Activated CD4-positive, alpha-beta memory T cell treated with anti-CD3 and anti-CD28 coated beads, Interleukin-2, amount 10 ng/mL, durations not matched to agents 7 days and 5 days (primary cell): ENCODE data around the gene CHCHD2. TPM values are rescaled to one million over a fixed set of nuclear protein-coding genes. Genes with fewer than 3 reads are reported as not detected.

Experiments
- total RNA-seq, 2 experiments: library from RNA; stranded (reverse); gene quantifications; one replicate each; pipeline ENCODE4 v1.2.3, GENCODE V29; 2021

The CHCHD2 gene
- total RNA-seq, 2 experiments from 2014 or later, result 482 to 505 TPM

Other genes with a start within 250 kb of the CHCHD2 start
- gene SEPTIN14, start 243.7 kb downstream of the CHCHD2 start, total RNA-seq, result not detected
- gene ZNF713, start 219.0 kb downstream of the CHCHD2 start, total RNA-seq, result 1 to 10 TPM; 1.2 to 1.9 TPM
- 10 to 100 TPM; 11.6 to 12.0 TPM for gene MRPS17, start 154.6 kb downstream of the CHCHD2 start, total RNA-seq
- 10 to 100 TPM; 31.5 to 31.7 TPM for gene NIPSNAP2, start 141.9 kb downstream of the CHCHD2 start, total RNA-seq
- gene PSPH, start 55.0 kb downstream of the CHCHD2 start, total RNA-seq, result 10 to 100 TPM; 12.0 to 13.7 TPM
- gene CCT6A, start 54.7 kb downstream of the CHCHD2 start, total RNA-seq, result 100 to 1,000 TPM; 105 TPM
- 100 to 1,000 TPM; 118 to 119 TPM for gene SUMF2, start 42.2 kb downstream of the CHCHD2 start, total RNA-seq
- gene PHKG1, start 13.5 kb downstream of the CHCHD2 start, total RNA-seq, result 1 to 10 TPM; 1.5 to 2.2 TPM
- not detected for gene NUPR2, start 9.9 kb upstream of the CHCHD2 start, total RNA-seq